GM18508 (cell line): ENCODE data around the gene STXBP5L.
"Not testable (repeated sequence)": the region's sequence is repeated elsewhere in the genome, so short reads cannot be mapped to it uniquely, and the experiment has no call there.

Source experiments
- ATAC-seq: cut with Tn5 transposase; IDR thresholded peaks from one replicate; pipeline ENCODE4 v1.9.1; 2021; ENCODE audit warnings: moderate number of reproducible peaks; ENCODE audit not compliant: insufficient read depth, unreplicated experiment

Gene STXBP5L

DNA sequence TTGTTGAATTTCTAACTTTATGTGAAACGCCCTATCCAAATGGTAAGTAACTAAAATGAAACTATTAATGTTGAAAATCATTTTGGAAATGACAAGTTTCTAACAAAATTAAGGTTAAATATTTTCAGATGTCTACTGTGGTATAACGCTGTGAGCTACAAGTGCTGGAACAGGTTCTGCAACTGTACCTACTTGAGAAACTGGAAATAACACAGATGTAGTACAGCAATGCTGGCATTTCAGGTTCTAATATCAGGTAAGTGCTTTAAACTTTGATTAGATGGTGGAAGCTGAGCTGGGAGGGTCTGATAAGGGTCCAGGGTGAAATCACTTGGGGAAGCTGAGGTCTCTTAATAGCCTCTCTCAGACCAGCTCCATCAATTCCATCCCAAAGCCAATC is 315.1 kb downstream of the STXBP5L start:
- ATAC-seq = no peak

DNA sequence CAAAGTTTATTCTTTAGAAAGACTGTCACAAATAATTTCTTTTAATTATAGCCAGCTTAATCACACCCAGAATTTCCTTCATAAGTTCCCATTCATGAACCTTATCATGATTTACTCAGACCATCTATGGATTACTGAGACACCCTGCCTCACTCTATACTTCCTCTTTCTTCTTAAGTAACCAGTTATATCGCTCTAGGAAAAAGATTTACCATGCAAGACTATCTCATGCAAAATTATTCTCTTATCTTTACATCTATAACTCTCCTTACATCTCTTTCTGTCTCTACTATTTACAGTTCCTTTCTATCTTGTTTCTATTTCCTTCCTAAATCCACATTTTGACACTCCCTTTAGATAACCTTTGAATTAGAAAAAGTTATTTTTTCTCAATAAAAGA is 321.0 kb downstream of the STXBP5L start:
- ATAC-seq = no peak

DNA sequence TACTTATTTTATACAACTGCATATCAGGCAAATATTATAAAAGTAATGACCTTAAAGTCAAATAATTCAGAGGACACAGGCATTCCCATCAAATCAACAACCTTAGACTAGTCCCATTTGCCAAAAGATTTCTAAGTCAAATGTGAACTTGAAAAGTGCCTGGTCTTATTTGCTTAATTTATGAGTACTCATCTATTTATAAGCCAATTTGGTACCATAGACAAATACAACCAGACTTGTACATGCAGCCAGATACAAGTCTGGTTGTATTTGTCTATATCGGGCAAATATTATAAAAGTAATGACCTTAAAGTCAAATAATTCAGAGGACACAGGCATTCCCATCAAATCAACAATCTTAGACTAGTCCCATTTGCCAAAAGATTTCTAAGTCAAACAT is 322.2 kb downstream of the STXBP5L start:
- ATAC-seq = not testable (repeated sequence)

DNA sequence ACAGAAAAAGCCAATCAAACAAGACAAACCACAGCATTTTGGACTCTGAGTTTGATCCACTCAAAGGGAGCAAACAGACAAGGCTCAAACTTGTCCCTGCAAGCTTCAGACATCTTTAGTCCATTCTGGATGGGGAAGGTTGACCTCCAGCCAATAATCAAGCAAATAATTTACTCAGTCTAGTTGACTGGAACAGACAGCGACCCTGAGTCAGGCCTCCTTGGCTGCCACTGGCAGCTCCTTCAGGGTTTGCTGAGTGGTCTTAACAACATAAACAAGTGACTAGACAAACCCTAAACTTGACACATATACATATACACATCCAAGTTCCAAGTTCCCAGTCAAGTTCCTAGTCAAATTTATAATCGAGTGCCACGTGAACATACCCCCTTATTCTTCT is 323.9 kb downstream of the STXBP5L start:
- ATAC-seq = no peak

DNA sequence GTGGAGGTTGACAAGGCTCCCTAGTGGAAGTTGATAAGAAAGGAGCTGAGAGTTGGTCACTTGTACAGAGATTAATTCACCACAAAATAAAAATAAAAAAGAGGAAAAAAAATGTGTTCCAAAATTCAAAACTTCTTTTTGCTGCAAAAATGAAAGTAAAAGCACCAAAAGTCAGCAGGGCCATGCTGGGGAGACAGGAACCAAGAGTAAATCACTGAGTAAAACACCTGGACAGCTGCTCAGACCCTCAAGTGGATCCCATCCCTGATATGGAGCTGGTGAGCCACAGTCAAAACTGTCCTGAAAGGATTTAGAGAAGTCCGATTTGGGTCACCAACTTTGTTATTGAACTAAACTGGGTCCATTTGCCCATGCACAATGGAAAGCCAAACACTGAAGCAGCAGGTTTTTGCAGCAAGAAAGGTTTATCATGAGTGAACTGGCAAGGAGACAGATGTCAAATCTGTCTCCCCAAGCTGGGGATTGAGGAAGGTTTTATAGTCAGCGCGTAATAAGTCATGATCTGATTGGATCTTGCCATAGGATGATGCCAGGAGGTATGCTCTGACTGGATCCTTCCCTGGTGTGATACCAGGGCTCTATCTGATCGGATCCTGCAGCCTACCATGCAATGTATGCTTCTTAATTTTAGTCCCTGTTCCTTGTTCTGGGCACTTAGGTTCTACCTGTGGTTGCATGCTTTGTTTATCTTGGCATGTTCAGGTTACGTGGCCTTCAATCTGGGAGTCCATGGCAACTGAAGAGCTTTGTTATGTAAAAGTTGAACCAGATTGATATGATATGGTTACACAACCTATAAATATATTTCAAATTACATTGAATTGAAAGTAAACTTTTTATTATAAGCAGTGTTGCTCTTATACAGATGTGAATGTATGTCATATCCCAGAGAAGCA is 324.6 kb downstream of the STXBP5L start:
- ATAC-seq = no peak

DNA sequence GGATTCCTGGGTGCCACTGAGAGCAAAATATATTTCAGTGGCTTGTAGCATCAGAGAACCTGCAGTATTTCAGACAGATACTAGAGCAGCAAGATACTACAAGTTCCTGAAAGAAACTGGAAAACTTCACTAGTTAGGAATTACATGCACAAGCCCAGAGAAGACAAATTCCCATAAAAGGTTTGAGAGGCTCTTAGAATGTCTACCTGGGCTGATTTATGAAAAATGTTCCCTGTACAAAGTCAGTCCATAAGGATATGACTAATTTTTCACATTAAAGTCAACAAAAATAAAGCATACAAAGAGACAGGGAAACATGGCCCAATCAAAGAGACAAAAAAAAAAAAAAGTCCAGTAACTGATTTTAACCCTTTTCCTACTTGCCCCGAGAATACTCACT is 335.2 kb downstream of the STXBP5L start:
- ATAC-seq = no peak

DNA sequence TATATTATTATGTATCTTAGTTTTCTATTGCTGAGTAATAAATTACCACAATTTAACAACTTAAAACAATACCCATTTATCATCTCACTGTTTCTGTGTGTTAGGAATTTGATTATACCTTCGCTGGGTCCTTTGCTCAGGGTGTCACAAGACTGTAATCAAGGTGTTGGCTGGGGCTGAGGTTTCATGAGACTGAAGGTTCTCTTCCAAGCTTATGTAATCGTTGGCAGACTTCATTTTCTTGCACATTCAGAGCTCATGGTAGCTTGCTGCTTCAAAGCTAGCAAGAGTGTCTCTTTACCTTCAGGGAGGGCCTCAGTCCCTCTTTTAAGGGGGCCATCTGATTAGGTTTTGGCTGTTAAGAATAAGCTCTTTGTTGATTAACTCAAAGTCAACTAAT is 344.7 kb downstream of the STXBP5L start:
- ATAC-seq = no peak

DNA sequence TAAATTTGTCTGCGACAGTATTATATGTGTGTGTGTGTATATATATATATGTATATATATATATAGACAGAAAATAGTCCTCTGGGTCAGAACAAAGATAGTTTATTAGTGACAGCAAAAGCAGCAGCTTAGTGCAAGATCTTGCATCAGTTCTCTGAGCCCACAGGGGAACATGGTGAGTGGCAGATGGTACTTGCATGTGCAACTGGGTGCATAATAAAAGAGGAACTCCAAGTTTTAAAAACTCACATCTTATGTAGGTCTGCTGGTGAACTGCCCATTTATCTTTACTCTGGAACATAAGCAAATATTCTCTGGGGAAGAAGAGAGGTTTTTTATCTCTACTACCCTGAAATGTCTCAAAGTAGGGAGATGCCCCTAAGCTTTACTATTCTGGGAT is 361.4 kb downstream of the STXBP5L start:
- ATAC-seq = no peak

DNA sequence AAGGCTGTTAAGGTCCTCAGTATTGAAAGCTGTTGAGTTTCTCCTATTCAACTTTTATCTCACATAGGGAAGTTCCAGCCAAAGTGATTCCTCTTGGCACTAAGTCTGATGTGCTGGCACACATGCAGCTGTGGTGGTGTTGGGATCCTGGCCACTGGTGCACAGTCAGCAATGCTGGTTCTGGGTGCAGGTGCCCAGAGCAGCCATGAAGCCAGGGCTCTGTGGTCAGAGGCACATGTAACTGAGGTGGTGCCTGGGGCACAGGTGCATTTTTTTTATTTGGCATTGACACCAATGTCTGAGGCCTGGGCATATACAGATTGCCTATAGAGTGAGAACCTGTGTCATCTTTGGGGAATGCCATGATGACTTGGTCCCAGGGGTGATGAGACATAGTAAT is 366.4 kb downstream of the STXBP5L start:
- ATAC-seq = no peak

DNA sequence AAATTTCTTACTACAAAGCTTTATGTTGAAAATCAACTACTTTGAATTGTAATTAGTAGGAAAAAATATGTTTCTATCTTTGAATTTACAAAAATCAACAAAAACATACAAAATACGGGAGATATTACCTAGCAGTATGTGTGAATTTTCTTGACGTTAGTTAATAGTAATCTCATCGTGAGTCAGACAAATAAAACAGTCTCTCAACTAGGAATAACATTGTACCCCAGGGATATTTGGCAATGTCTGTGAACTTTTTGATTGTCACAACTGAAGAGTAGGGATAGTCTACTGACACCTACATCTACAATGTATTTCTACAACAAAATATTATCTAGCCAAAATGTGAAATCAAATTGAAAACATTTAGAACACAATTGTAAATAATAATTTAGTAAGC is 387.4 kb downstream of the STXBP5L start:
- ATAC-seq = no peak

DNA sequence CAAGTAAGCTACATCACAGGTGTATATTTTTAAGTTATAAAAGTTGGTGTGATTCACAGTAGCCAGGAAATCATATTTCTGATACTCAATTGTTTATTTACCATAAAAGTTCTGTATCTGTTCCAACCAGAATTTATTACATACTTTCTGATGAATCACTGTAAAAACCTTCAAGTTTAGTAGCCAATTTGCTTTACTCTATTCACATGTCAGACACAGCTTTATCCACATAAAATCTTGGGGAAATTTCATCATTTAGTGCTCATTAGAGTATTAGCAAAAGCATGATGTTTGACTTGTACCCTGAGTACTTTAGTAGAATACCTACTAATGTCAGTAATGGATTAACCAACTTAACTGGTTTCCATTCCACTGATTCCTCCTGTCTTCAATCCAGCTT is 388.0 kb downstream of the STXBP5L start:
- ATAC-seq = no peak

DNA sequence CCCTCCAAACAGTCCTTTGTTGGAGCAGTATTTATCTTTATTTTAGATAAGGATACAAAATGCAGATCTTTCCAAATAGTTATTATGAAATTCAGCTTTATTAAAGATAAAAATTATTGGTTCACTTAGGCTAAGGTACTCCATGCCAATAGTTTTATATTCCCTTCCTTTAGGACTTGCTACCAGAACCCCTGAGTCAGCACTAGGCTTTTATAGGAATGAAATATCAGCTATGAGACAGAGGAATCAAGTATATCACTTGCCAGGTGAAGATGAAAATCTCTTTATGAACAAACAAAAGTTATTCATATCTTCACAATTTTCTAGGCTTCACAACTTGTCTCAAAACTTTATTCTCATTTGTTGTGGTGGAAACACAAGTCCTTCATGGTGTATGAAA is 416.3 kb downstream of the STXBP5L start:
- ATAC-seq = no peak

DNA sequence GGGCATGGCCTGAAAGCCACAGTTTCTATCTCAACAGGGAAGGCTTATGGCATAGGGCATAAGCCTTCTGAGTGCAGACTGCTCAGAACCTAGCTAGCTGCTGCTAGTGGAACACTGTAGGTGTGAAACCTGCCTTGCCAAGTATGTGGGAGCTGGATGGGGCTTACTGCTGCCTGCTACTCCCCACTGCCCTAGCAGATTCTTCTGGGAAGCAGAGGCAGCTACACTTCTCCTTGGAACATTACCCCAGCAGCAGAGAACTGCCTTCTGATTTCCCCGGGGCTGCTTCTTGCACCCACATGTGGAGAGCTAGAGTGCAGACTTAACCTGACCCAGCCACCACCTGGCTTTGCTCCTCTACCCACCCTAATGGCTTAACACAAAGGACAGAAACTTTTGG is 422.1 kb downstream of the STXBP5L start:
- no peak for ATAC-seq

DNA sequence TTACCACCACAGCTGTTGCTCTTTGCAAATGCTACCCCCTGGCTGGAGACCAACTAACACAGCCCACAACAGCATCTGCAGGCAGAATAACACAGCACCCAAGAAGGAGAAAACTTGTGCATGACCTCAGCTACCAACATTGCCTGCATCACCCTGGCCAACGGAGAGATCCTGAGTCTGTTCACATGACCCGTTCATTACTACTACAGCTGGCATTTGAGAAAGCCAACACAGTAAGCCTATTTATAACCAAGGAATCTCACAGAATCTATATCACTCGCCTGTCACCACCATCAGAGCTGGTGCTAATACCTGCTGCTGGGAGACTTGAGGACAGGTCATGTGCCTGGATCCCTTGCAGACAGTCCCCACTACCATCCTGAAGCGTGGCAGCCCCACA is 422.6 kb downstream of the STXBP5L start:
- ATAC-seq = no peak

DNA sequence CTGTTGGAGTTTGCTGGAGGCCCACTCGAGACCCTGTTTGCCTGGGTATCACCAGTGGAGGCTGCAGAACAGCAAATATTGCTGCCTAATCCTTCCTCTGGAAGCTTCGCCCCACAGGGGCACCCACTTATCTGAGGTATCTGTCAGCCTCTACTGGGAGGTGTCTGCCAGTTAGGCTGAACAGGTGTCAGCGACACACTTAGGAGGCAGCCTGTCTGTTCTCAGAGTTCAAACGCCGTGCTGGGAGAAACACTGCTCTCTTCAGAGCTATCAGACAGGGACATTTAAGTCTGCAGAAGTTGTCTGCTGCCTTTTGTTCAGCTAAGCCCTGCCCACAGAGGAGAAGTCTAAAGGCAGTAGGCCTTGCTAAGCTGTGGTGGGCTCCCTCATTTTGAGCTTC is 448.0 kb downstream of the STXBP5L start:
- ATAC-seq = not testable (repeated sequence)

DNA sequence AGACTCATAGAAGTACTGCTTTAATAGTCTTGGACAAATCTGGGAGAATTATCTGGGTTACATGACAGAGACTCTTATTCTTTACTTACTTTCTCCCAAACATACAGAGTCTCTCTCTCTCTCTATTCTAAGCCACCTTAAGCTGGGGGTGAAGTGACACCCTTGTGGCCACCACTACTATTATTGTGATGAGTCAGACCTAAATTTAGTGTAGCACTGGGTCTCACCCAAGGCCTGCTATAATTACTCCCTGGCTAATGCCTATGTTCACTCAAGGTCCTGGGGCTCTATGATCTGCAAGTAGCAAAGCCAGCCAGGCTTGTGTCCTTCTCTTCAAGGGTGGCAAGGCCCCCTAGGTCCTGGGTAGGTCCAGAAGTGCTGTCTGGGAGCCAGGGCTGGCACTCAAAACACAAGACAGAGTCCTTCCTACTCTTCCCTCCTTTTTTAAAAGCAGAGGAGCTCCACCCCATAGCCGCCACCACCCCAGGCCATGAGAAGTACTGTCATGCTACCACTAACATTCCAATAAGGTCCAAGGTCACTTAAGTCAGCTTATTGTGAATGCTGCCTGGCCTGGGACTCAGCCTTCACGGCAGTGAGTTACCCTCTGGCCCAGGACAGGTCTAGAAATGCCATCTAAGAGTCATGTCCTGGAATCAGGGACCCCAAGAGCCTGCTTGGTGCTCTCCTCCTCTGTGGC is 454.2 kb downstream of the STXBP5L start:
- no peak for ATAC-seq

DNA sequence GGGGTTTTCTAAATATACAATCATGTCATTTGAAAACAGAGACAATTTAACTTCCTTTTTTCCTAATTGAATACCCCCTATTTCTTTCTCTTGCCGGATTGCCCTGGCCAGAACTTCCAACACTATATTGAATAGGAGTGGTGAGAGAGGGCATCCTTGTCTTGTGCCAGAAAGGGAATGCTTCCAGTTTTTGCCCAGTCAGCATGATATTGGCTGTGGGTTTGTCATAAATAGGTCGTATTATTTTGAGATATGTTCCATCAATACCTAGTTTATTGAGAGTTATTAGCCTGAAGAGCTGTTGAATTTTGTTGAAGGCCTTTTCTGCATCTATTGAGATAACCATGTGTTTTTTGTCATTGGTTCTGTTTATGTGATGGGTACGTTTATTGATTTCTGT is 480.3 kb downstream of the STXBP5L start:
- not testable (repeated sequence) for ATAC-seq

DNA sequence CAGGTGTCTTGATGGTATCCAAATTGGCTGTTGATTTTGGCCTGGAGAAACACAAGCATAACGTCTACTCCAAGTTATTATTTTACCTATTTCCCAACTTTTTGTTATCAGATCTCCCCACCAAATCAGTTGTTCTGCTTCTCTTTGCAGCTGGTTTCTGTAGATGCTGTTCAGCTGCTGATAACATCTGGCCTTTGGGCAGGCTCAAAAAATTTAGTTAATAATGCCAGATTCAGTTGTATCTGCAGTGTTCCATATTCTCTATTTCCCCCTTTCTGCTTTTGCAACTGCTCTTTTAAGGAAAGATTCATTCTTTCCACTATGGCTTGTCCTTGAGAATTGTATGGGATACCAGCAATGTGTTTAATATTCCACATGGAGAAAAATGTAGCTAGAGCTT is 488.0 kb downstream of the STXBP5L start:
- ATAC-seq = not testable (repeated sequence)

DNA sequence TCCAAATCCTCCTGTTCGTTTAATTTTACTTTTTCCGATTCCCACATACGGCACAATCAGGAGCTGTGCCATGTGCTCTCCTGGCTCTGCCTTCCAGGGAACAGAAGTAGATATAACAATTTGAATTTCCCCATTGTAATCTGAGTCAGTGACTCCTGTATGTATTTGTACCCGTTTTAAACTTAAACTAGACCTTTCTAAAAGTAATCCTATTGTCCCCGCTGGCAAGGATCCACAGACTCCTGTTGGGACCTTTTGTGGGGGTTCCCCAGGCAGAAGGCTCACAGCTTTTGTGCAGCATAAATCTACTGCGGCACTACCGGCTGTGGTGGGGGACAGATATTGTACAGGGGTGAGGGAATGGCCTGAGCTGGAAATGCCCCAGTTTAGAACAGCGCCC is 490.0 kb downstream of the STXBP5L start:
- ATAC-seq = not testable (repeated sequence)

DNA sequence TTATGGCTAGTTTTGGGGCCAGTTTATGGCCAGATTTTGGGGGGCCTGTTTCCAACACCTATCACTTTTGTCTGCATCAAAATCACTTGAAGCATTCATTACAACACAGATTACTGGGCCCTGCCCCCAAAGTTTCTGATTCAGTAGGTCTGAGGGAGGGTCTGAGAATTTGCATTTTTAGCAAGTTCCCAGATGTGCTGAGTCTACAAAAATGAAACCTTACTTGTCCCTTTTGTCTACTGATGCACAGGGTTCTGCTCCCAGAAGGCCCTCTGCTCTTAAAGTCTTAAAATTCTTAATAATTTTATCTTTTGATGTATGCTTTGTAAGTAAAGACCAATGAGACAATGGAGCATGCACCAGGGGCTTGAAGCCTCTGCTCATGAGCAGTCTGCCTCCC is 491.8 kb downstream of the STXBP5L start:
- ATAC-seq = no peak

DNA sequence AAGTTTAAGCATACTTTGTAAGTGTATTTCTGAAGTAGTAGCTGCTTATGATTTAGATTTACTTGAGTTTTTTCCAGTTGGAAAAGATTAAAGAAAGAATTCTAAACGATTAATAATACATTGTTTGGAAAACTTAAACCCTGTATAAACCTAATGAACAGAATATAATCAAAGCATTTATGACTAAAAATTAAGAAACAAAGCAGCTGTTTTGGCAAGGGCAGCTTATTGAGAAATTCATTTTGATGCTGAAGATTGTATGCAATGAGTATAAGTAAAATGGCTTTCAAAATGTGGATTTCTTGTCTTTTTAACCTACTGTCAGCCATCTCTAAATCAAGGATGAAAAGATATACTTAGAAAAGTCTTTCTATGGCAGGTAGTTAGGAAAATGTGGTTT is 497.6 kb downstream of the STXBP5L start:
- ATAC-seq = no peak

DNA sequence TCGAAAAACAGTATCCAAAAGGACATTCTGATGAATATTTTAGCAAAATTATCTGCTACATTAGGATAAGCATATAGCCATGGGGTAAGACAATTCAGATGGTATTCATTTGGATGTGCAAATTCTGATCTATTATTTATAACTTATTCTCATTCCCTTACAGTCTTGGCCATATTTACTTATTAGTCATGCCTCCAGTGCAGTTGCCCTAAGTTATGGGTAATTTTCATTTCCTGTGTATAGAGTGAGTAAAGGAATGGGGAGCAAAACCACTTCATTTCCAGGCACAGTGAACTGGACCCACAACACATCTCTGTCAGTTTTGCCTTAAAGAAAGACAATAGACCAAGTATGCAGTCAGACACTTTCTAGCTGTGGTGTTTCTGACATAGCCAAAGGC is 503.5 kb downstream of the STXBP5L start:
- ATAC-seq = no peak
